Cerebellar nuclear complex (tissue), 1 donor: ENCODE results near the gene PTPRD.

Experiments
- DNase-seq, 2 experiments: peaks; one replicate each; lab custom pipeline; 2025; lab: John Stamatoyannopoulos, UW

PTPRD gene

GRCh38 chr9:8825585-8826147, 1787.1 kb downstream of the PTPRD start:
- no peak for DNase-seq

GRCh38 chr9:8823131-8823895, 1789.5 kb downstream of the PTPRD start:
- DNase-seq, result no peak

- DNase-seq, result no peak
Observed at GRCh38 chr9:8822667-8823025, 1790.2 kb downstream of the PTPRD start.

DNA sequence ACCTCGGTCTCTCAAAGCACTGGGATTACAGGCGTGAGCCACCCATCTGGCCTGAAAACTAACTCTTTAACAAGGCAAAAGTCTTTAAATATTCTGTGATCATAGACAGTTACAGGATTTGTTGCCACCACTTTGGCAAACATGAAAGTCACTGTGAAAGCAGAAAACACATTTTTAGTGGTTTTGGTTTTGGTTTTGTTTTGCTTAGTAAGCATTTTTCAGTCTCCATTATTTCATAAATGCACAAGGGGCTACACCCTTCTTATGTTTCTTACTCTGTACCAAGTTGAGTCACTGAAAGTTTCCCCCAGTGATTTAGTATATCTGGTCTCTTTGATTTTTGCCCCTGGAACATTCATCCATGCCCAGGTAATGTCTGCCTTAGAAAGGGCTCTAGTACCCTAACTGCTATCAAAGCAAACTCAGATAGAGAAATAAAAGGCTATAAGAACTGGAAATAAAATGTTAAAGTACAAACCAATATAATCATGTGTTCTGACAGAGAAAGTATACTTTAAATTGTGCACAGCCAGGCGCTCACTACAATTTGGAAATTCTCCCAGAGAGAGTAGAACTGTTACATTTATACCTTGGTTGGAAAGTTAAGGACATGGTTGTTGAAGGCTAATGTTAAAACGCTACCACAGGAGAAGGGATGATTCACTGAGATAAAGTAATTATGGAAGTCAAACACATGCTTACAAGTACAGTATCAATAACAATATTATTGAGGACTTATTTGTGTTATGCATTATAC, 1790.7 kb downstream of the PTPRD start:
- no peak for DNase-seq

GRCh38 chr9:8817335-8817734, 1795.5 kb downstream of the PTPRD start:
- DNase-seq, result no peak

DNA sequence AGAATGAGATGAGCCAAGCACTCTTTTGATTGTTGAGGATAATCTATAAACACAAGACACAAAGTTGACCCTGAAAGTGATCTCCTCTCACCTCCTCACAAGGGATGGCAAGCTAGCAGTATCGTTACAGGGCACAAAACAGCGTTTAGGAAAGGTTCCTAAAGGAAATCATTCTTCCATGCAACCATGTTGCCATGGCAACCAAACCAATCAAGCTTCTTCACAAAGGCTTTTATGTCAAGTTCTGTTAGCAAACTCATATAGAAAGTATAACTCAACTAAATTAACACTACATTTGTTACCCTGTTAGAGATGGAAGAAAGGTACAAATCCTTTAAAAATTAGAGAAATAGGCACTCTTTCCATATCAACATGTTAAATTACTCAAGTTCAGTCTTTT, 1796.4 kb downstream of the PTPRD start:
- no peak for DNase-seq

GRCh38 chr9:8815931-8816330, 1796.9 kb downstream of the PTPRD start:
- no peak for DNase-seq

DNA sequence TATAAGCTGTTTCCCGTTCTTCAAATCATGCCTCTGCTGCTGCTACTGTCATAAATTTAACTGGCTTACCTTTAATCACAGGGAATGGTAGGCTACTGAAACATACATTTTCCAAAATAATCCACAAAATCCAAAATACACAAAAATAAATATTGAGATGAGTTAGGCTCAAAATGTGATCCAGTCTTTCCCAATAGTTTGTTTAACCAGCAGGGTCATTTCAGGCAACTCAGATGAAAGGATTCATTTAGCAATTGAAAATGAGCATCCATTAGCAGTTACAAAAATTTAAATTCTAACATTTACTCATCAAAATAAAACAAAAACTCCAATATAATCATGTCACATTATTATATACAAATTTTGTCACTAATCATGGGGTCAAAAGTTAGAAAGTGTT, 1797.6 kb downstream of the PTPRD start:
- DNase-seq, result no peak

GRCh38 chr9:8812888-8813287, 1799.9 kb downstream of the PTPRD start:
- no peak for DNase-seq

- DNase-seq, result no peak
Observed at GRCh38 chr9:8809741-8810140, 1803.1 kb downstream of the PTPRD start.

GRCh38 chr9:8806150-8806549, 1806.7 kb downstream of the PTPRD start:
- no peak for DNase-seq

DNA sequence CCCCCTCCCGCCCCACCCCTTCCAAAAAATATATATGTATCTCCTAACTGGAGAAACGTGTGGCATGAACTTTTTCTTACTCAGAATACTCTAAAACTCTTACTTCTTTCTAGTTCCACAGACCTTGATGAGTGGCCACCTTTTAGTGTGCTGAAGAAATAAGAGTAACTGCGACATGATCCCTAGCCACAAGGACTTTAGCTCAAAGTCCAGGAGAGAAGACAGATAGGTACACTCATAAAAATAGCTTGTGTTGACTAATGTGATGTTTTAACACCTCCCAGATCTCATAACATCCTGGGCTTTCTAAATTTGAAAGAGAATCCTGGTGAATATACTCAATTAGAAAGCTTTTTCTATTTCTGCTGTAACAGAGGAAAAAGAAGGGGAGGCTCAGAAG, 1808.2 kb downstream of the PTPRD start:
- no peak for DNase-seq

DNA sequence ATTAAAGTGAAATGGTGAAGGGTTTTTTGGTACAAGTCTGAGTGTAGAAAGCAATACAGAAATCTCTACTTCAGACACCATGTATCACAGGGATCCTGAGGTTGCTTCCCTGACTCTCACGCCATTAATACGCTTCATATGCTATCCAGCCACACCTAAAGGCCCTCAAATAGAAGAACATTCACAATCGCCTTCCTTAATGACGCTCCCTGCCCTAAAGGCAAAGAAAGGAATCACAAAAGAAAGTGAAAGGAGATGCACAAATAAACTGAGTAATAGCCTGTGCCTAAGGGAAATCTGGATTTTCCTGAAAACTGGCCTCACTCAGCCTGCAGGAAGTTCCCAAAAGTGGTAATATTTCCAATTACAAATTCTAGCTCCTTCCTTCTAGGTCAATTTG, 1810.6 kb downstream of the PTPRD start:
- no peak for DNase-seq

GRCh38 chr9:8800196-8800595, 1812.6 kb downstream of the PTPRD start:
- DNase-seq, result no peak

DNA sequence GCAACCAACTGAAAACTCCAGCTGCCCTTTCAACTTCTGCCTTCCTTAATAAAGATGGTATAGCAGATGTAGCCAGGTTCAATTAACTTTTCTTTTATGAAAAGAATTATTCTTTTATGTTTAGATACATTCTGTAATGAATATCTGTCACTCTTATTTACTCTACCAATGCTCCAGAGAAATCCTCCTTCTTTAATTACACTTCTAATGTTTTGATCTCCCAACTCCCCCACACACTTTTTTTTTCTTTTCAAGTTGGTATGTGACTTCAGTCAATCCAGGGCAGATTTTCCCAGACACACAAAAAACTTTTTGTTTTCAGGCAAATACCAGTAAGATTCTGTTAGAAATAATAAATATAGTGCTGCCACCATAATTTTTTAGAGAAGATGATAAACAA, 1813.2 kb downstream of the PTPRD start:
- no peak for DNase-seq

DNA sequence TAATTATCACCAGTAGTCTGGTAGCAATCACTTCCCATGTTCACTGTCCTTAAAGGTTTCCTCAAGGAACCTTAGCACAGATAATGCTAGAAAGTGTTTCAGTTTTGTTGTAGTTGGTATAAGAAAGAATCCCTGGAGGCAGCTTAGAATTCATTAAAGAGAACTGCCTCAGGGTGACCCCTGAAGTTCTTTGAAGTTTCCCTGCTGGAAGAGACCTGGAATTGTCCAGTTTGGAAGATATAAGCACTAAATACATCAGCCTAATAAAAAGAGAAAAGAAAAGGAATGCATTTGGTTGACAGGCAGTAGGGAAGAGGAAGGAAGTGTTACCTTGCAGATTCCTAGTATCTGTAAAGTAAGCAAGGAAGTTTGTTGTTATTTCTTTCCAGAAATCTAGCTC, 1813.6 kb downstream of the PTPRD start:
- DNase-seq, result no peak

GRCh38 chr9:8784838-8785237, 1828.0 kb downstream of the PTPRD start:
- no peak for DNase-seq

GRCh38 chr9:8783941-8784340, 1828.9 kb downstream of the PTPRD start:
- no peak for DNase-seq

DNA sequence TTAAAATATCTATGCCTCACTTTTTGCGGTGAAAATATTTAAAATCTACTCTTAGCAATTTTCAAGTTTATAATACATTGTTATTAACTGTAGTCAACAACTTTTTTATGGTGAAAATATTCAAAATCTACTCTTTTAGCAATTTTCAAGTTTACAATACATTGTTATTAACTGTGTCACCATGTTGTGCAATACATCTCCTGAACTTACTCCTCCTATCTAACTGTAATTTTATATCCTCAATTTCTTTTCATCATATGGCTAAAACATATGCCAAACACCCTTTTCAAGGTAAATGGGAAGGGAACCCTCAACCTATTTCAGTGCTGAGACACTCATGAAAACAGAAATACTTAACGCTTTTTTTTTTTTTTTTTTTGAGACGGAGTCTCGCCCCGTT, 1830.6 kb downstream of the PTPRD start:
- no peak for DNase-seq

DNA sequence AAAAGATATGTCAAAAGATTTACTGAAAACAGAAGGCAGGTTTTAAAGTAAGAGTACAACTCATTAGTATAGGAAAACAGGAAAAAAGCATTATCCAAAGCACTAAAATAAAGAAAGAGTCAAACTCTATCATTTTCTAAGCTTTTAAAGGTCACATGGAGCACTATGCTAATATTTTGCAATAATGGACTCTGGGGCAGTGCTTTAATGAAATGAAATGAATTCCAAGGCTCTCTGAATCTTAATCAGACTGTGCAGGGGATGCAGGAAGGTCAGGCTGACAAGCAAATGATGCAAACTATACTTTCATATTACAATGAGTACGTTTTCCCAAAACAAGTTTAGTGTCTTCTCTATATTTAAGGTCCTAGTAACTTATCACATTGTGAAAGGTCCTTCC, 1831.3 kb downstream of the PTPRD start:
- DNase-seq, result no peak

- DNase-seq, result no peak
Observed at GRCh38 chr9:8780386-8780785, 1832.4 kb downstream of the PTPRD start.

GRCh38 chr9:8779478-8779877, 1833.3 kb downstream of the PTPRD start:
- peak in 1 of 2 experiments; percentile 59 for DNase-seq

GRCh38 chr9:8778356-8778755, 1834.4 kb downstream of the PTPRD start:
- no peak for DNase-seq
